Fibroblast of skin of right quadriceps (primary cell): ENCODE measurements around the gene TBC1D28.
A peak's percentile ranks its signal among the peaks of the same experiment; 100 is the strongest.
"Not testable (repeated sequence)": the region's sequence is repeated elsewhere in the genome, so short reads cannot be mapped to it uniquely, and the experiment has no call there.

Experiments
- DNase-seq: peaks from one replicate; pipeline ENCODE4 v3.0.0-alpha.2; 2013

The TBC1D28 gene

GRCh38 chr17:18644291-18644690, at the start of gene TBC1D28:
TBC1D28 (minus strand) TSS chr17:18644391; CDS start chr17:18641352, 3,039 bp downstream.
- DNase-seq: not testable (repeated sequence)

- not testable (repeated sequence) for DNase-seq
These were observed 38.5 kb upstream of the TBC1D28 start for GRCh38 chr17:18682668-18683067.

GRCh38 chr17:18681767-18682571, 37.8 kb upstream of the TBC1D28 start, which contains the start of gene FOXO3B:
FOXO3B (minus strand) TSS chr17:18682314; CDS start chr17:18681651, 663 bp downstream.
- peak; percentile 98 for DNase-seq

GRCh38 chr17:18677381-18677780, 33.2 kb upstream of the TBC1D28 start:
- DNase-seq: not testable (repeated sequence)

- DNase-seq: not testable (repeated sequence)
These were observed 32.7 kb upstream of the TBC1D28 start for GRCh38 chr17:18676928-18677327.

GRCh38 chr17:18672395-18673227, 28.4 kb upstream of the TBC1D28 start:
- not testable (repeated sequence) for DNase-seq

- not testable (repeated sequence) for DNase-seq
These were observed 24.4 kb upstream of the TBC1D28 start for GRCh38 chr17:18668625-18669024.

- not testable (repeated sequence) for DNase-seq
These were observed 23.3 kb upstream of the TBC1D28 start for GRCh38 chr17:18667535-18667934.

GRCh38 chr17:18666326-18666725, 22.1 kb upstream of the TBC1D28 start:
- not testable (repeated sequence) for DNase-seq

- DNase-seq: not testable (repeated sequence)
These were observed 17.9 kb upstream of the TBC1D28 start for GRCh38 chr17:18661924-18662624.

GRCh38 chr17:18650094-18650493, 5.9 kb upstream of the TBC1D28 start:
- not testable (repeated sequence) for DNase-seq

- not testable (repeated sequence) for DNase-seq
These were observed 1.1 kb downstream of the TBC1D28 start for GRCh38 chr17:18643124-18643523.

GRCh38 chr17:18638357-18638756, 5.8 kb downstream of the TBC1D28 start:
- not testable (repeated sequence) for DNase-seq

GRCh38 chr17:18636237-18636636, 8.0 kb downstream of the TBC1D28 start:
- not testable (repeated sequence) for DNase-seq

- not testable (repeated sequence) for DNase-seq
These were observed 8.4 kb downstream of the TBC1D28 start for GRCh38 chr17:18635773-18636172.

GRCh38 chr17:18634550-18635263, 9.5 kb downstream of the TBC1D28 start:
- DNase-seq: not testable (repeated sequence)

- no peak for DNase-seq
These were observed 17.9 kb downstream of the TBC1D28 start for GRCh38 chr17:18626152-18626870.

GRCh38 chr17:18625509-18626104, 18.6 kb downstream of the TBC1D28 start:
- peak; percentile 76 for DNase-seq

- DNase-seq: not testable (repeated sequence)
These were observed 19.2 kb downstream of the TBC1D28 start for GRCh38 chr17:18624862-18625501.

- not testable (repeated sequence) for DNase-seq
These were observed 26.6 kb downstream of the TBC1D28 start for GRCh38 chr17:18617613-18618012.
